ENCODE measurements around the gene AGR2.
A peak's percentile ranks its signal among the peaks of the same experiment; 100 is the strongest.
"Not testable (repeated sequence)": the region's sequence is repeated elsewhere in the genome, so short reads cannot be mapped to it uniquely, and the experiment has no call there.

The AGR2 gene

DNA sequence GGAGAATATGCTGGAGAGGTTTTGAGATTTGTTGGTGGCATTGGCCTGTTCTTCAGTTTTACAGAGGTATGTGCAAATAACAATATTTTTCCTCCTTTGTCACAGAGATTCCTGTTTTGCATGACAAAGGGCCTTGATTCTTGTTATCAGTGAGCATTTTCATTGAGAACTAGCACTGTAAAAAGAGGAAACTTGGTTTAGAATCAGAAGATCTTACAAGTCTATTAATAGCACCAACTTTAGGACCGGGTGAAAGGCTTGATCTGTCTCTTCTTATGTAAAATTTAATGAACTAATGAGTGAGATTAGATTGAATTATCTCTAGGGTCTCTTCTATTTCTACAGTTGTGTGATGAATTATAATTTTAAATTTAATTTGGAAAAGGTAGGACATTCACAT lies 25.7 kb downstream of the AGR2 start:
- Histone ChIP-seq H3K9ac (ENCODE audit: low read depth in 1 of 2, low read length in 2 of 2) (no peak overlapping the region), H3K9me3 (ENCODE audit: control insufficient read depth in 2 of 2, low read length in 2 of 2) (no peaks in the 10 kb centered on the region), H3K36me3 (ENCODE audit: control insufficient read depth in 2 of 2, insufficient read depth in 2 of 2, low read length in 2 of 2) (peaks cover 7 to 8% of the 10 kb centered on the region in 2 donors), H3K27me3 (ENCODE audit: control insufficient read depth in 2 of 2, insufficient read depth in 2 of 2, low read length in 2 of 2) (no peaks in the 10 kb centered on the region), H3K4me1 (ENCODE audit: control insufficient read depth in 2 of 2, insufficient read depth in 2 of 2, low read length in 2 of 2) (no peaks in the 10 kb centered on the region), H3K4me3 (ENCODE audit: low read length in 2 of 2) (no peak overlapping the region), H3K27ac (ENCODE audit: low read depth in 2 of 2, low read length in 2 of 2) (no peak overlapping the region)

DNA sequence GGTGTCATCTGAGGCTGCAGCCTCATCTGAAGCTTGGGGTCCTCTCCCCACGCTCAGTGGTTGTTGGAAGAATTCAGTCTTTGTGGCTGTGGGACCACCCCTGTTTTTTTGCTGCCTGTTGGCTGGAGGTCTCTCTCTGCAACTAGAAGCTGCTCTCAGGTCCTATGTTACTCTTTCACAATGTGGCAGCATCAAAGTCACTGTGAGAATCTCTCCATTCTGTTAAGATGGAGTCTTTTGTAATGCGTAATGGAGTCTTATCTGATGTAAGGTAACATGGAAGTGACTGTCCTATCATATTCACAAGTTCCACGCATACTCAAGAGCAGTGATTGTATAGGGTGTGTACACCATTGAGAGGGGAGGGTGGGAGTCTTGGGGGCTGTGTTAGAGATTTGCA lies 26.3 kb downstream of the AGR2 start:
- no peaks in the 10 kb centered on the region for H3K27me3 ChIP-seq (ENCODE audit: control insufficient read depth in 2 of 2, insufficient read depth in 2 of 2, low read length in 2 of 2)
- no peaks in the 10 kb centered on the region for H3K9me3 ChIP-seq (ENCODE audit: control insufficient read depth in 2 of 2, low read length in 2 of 2)
- H3K9ac ChIP-seq (ENCODE audit: low read depth in 1 of 2, low read length in 2 of 2): no peak overlapping the region
- peaks cover 4 to 8% of the 10 kb centered on the region in 2 donors for H3K36me3 ChIP-seq (ENCODE audit: control insufficient read depth in 2 of 2, insufficient read depth in 2 of 2, low read length in 2 of 2)
- H3K27ac ChIP-seq (ENCODE audit: low read depth in 2 of 2, low read length in 2 of 2): no peak overlapping the region
- H3K4me3 ChIP-seq (ENCODE audit: low read length in 2 of 2): no peak overlapping the region
- no peaks in the 10 kb centered on the region for H3K4me1 ChIP-seq (ENCODE audit: control insufficient read depth in 2 of 2, insufficient read depth in 2 of 2, low read length in 2 of 2)

DNA sequence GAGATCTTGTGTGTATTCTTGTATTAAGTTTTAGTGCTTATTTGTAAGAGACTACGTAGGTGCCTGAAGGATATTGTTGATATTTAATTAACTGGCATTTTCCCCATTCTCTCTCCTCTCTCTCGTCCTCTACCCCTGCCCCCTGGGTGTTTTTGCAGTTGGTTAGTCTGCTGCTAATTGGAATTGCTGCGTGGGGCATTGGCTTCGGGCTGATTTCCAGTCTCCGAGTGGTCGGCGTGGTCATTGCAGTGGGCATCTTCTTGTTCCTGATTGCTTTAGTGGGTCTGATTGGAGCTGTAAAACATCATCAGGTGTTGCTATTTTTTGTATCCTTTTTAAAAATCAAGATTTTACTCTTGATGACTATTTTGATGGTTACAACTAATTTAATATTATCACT lies 28.7 kb downstream of the AGR2 start:
- H3K27me3 ChIP-seq (ENCODE audit: control insufficient read depth in 2 of 2, insufficient read depth in 2 of 2, low read length in 2 of 2): no peaks in the 10 kb centered on the region
- H3K4me1 ChIP-seq (ENCODE audit: control insufficient read depth in 2 of 2, insufficient read depth in 2 of 2, low read length in 2 of 2): no peaks in the 10 kb centered on the region
- no peak overlapping the region for H3K4me3 ChIP-seq (ENCODE audit: low read length in 2 of 2)
- H3K9me3 ChIP-seq (ENCODE audit: control insufficient read depth in 2 of 2, low read length in 2 of 2): no peaks in the 10 kb centered on the region
- no peak overlapping the region for H3K9ac ChIP-seq (ENCODE audit: low read depth in 1 of 2, low read length in 2 of 2)
- H3K36me3 ChIP-seq (ENCODE audit: control insufficient read depth in 2 of 2, insufficient read depth in 2 of 2, low read length in 2 of 2): no peaks in the 10 kb centered on the region
- no peak overlapping the region for H3K27ac ChIP-seq (ENCODE audit: low read depth in 2 of 2, low read length in 2 of 2)

DNA sequence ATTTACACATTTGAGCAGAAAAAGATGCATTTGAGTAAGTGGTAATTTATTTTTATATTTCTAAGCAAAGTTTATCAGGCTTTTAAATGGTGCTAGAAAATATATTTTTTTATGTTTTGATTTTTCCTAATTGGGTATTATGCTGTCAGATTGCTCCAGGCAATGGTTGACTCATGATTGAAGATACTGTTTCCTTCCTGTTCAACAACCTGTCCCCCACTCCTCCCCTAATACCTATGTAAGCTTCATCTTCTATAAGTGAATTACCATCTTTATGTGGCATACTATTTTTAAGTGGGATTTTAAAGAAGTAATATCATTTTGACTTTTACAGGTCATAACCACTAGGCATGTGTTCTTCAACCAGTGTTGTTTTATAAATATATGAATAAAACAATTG lies 29.8 kb downstream of the AGR2 start:
- no peaks in the 10 kb centered on the region for H3K4me1 ChIP-seq (ENCODE audit: control insufficient read depth in 2 of 2, insufficient read depth in 2 of 2, low read length in 2 of 2)
- H3K4me3 ChIP-seq (ENCODE audit: low read length in 2 of 2): no peak overlapping the region
- no peaks in the 10 kb centered on the region for H3K9me3 ChIP-seq (ENCODE audit: control insufficient read depth in 2 of 2, low read length in 2 of 2)
- H3K9ac ChIP-seq (ENCODE audit: low read depth in 1 of 2, low read length in 2 of 2): no peak overlapping the region
- no peaks in the 10 kb centered on the region for H3K36me3 ChIP-seq (ENCODE audit: control insufficient read depth in 2 of 2, insufficient read depth in 2 of 2, low read length in 2 of 2)
- no peaks in the 10 kb centered on the region for H3K27me3 ChIP-seq (ENCODE audit: control insufficient read depth in 2 of 2, insufficient read depth in 2 of 2, low read length in 2 of 2)
- H3K27ac ChIP-seq (ENCODE audit: low read depth in 2 of 2, low read length in 2 of 2): no peak overlapping the region

DNA sequence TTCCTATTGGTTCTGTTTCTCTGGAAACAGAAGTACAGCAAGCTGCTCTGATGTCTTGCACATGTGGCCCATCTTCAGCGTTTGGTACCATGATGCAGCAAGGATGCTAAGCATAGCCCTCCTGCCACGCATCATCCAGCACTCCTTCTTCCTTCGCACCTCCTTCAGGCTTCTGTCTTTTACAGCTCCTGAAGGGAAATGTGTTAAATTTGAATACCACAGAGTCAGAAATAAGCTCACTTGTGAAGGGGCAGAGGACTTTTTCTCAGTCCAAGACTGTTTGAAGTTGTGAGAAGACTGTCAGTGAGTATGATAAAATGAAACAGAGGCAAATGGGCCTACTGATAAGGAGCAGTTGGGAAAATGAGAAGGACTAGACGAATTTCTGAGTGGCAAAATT lies 30.5 kb downstream of the AGR2 start:
- no peak overlapping the region for H3K9ac ChIP-seq (ENCODE audit: low read depth in 1 of 2, low read length in 2 of 2)
- no peaks in the 10 kb centered on the region for H3K27me3 ChIP-seq (ENCODE audit: control insufficient read depth in 2 of 2, insufficient read depth in 2 of 2, low read length in 2 of 2)
- no peak overlapping the region for H3K4me3 ChIP-seq (ENCODE audit: low read length in 2 of 2)
- no peaks in the 10 kb centered on the region for H3K36me3 ChIP-seq (ENCODE audit: control insufficient read depth in 2 of 2, insufficient read depth in 2 of 2, low read length in 2 of 2)
- no peaks in the 10 kb centered on the region for H3K4me1 ChIP-seq (ENCODE audit: control insufficient read depth in 2 of 2, insufficient read depth in 2 of 2, low read length in 2 of 2)
- no peaks in the 10 kb centered on the region for H3K9me3 ChIP-seq (ENCODE audit: control insufficient read depth in 2 of 2, low read length in 2 of 2)
- no peak overlapping the region for H3K27ac ChIP-seq (ENCODE audit: low read depth in 2 of 2, low read length in 2 of 2)

DNA sequence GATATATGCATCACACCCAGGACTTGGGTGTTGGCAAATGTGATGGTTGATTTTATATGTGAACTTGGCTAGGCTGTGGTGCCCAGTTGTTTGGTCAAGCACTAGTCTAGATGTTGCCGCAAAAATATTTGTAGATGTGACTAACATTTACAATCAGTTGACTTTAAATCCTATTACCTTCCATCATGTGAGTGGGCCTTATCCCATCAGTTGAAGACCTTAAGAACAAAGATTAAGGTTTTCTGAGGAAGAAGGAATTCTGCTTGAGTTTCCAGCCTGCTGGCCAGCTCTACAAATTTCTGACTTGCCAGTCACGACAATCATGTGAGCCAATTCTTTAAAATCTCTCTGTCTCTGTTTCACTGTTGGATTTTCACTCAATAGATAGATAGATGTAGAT lies 30.9 kb downstream of the AGR2 start:
- no peak overlapping the region for H3K27ac ChIP-seq (ENCODE audit: low read depth in 2 of 2, low read length in 2 of 2)
- no peaks in the 10 kb centered on the region for H3K4me1 ChIP-seq (ENCODE audit: control insufficient read depth in 2 of 2, insufficient read depth in 2 of 2, low read length in 2 of 2)
- no peaks in the 10 kb centered on the region for H3K36me3 ChIP-seq (ENCODE audit: control insufficient read depth in 2 of 2, insufficient read depth in 2 of 2, low read length in 2 of 2)
- no peaks in the 10 kb centered on the region for H3K9me3 ChIP-seq (ENCODE audit: control insufficient read depth in 2 of 2, low read length in 2 of 2)
- no peak overlapping the region for H3K4me3 ChIP-seq (ENCODE audit: low read length in 2 of 2)
- no peak overlapping the region for H3K9ac ChIP-seq (ENCODE audit: low read depth in 1 of 2, low read length in 2 of 2)
- no peaks in the 10 kb centered on the region for H3K27me3 ChIP-seq (ENCODE audit: control insufficient read depth in 2 of 2, insufficient read depth in 2 of 2, low read length in 2 of 2)

DNA sequence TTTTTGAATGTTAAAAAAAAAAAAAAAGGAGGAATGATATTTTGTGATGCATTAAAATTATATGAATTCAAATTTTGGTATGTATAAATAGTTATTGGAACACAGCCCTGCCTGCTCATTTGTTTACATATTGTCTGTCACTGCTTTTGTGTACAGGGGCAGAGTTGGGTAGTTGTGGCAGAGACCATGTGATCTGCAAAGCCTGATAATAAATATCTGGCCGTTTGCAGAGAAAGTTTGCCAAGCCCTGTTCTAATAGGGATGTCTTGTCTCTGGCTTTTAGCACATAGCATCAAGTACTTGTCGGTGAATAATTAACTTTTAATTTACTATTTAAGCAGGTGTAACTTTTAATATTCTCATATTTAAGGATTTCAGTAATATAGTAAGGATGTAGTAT lies 31.5 kb downstream of the AGR2 start:
- no peak overlapping the region for H3K27ac ChIP-seq (ENCODE audit: low read depth in 2 of 2, low read length in 2 of 2)
- no peaks in the 10 kb centered on the region for H3K9me3 ChIP-seq (ENCODE audit: control insufficient read depth in 2 of 2, low read length in 2 of 2)
- no peaks in the 10 kb centered on the region for H3K27me3 ChIP-seq (ENCODE audit: control insufficient read depth in 2 of 2, insufficient read depth in 2 of 2, low read length in 2 of 2)
- no peak overlapping the region for H3K4me3 ChIP-seq (ENCODE audit: low read length in 2 of 2)
- no peaks in the 10 kb centered on the region for H3K36me3 ChIP-seq (ENCODE audit: control insufficient read depth in 2 of 2, insufficient read depth in 2 of 2, low read length in 2 of 2)
- H3K9ac ChIP-seq (ENCODE audit: low read depth in 1 of 2, low read length in 2 of 2): no peak overlapping the region
- no peaks in the 10 kb centered on the region for H3K4me1 ChIP-seq (ENCODE audit: control insufficient read depth in 2 of 2, insufficient read depth in 2 of 2, low read length in 2 of 2)

DNA sequence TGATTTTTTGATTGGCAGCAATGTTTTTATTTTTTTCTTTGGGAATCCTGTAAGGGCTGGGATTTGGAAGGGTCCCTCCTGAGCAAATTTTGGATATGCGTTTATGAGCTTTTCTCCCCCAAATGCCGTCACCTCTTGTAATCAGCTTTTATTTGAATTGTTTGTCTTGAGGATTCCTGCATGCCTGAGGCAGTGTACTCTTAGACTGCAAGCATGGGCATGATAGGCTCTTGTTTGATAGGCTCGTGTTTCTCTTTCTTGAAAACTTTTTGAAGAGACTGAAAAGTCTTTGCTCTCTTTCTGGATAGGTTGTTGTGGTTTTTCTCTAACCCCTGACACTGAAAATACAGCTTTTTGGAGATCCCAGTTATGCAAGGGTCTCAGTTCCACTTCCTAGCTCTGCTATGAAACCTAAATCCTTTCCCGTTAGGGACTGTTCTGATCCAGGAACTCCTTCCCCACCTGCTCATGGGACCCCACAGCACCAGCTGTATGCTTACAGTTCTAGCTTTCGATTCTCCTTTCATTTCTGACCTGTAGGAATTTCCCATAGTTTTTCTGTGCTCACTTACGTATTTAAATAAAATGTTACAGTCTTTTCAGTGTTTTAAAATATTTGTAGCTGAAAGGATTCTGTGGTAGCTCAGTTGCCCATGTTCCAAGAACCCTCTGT lies 34.0 kb downstream of the AGR2 start:
- Histone ChIP-seq H3K9ac (ENCODE audit: low read depth in 1 of 2, low read length in 2 of 2) (no peak overlapping the region), H3K36me3 (ENCODE audit: control insufficient read depth in 2 of 2, insufficient read depth in 2 of 2, low read length in 2 of 2) (no peaks in the 10 kb centered on the region), H3K9me3 (ENCODE audit: control insufficient read depth in 2 of 2, low read length in 2 of 2) (no peaks in the 10 kb centered on the region), H3K4me3 (ENCODE audit: low read length in 2 of 2) (no peak overlapping the region), H3K27ac (ENCODE audit: low read depth in 2 of 2, low read length in 2 of 2) (no peak overlapping the region), H3K4me1 (ENCODE audit: control insufficient read depth in 2 of 2, insufficient read depth in 2 of 2, low read length in 2 of 2) (peaks cover 0 to under 1% of the 10 kb centered on the region in 2 donors), H3K27me3 (ENCODE audit: control insufficient read depth in 2 of 2, insufficient read depth in 2 of 2, low read length in 2 of 2) (no peaks in the 10 kb centered on the region)

DNA sequence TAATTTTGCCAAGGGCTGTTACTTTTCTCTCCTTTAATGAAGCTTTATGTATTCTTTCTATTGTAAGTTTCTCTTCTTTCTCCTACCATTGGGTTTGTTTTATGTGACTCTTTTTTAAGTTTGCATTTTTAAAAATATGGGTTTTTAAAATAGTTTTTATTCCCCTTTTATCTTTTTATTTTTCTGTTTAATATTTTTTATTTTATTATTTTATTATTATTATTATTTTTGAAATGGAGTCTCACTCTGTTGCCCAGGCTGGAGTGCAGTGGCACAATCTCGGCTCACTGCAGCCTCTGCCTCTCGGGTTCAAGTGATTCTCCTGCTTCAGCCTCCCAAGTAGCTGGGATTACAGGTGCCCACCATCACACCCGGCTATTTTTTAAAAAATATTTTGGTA lies 34.8 kb downstream of the AGR2 start:
- not testable (repeated sequence) for H3K27me3 ChIP-seq (ENCODE audit: control insufficient read depth in 2 of 2, insufficient read depth in 2 of 2, low read length in 2 of 2); H3K9me3 ChIP-seq (ENCODE audit: control insufficient read depth in 2 of 2, low read length in 2 of 2); H3K4me3 ChIP-seq (ENCODE audit: low read length in 2 of 2); H3K36me3 ChIP-seq (ENCODE audit: control insufficient read depth in 2 of 2, insufficient read depth in 2 of 2, low read length in 2 of 2); H3K27ac ChIP-seq (ENCODE audit: low read depth in 2 of 2, low read length in 2 of 2); H3K9ac ChIP-seq (ENCODE audit: low read depth in 1 of 2, low read length in 2 of 2); H3K4me1 ChIP-seq (ENCODE audit: control insufficient read depth in 2 of 2, insufficient read depth in 2 of 2, low read length in 2 of 2)

DNA sequence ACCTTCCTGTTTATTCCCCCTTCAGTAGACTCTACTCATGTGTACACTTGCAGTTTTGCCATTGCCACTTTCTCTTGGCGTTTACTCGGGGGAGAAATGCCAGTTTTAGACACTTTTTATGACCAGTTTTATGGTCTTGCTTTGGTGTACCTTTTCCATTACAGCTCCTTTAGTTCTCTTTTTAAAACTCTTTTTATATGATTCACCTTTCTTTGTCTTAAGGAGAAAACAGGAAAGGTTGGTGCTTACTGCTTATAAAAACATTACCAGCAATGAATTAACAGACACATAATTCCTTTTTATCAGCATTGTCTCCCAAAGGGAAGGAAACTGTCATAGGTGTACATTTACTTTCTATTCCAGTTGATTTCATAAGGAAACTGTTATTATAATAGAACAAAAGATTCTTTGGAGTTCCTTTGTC lies 39.4 kb downstream of the AGR2 start:
- H3K4me1 ChIP-seq (ENCODE audit: control insufficient read depth in 2 of 2, insufficient read depth in 2 of 2, low read length in 2 of 2): peaks cover 2 to 19% of the 10 kb centered on the region in 2 donors
- no peak overlapping the region for H3K9ac ChIP-seq (ENCODE audit: low read depth in 1 of 2, low read length in 2 of 2)
- H3K36me3 ChIP-seq (ENCODE audit: control insufficient read depth in 2 of 2, insufficient read depth in 2 of 2, low read length in 2 of 2): peaks cover 0 to 4% of the 10 kb centered on the region in 2 donors
- H3K27ac ChIP-seq (ENCODE audit: low read depth in 2 of 2, low read length in 2 of 2): peak overlapping the region in 1 of 2 donors; percentile 16
- no peaks in the 10 kb centered on the region for H3K27me3 ChIP-seq (ENCODE audit: control insufficient read depth in 2 of 2, insufficient read depth in 2 of 2, low read length in 2 of 2)
- H3K4me3 ChIP-seq (ENCODE audit: low read length in 2 of 2): peak overlapping the region in 1 of 2 donors; percentile 26
- no peaks in the 10 kb centered on the region for H3K9me3 ChIP-seq (ENCODE audit: control insufficient read depth in 2 of 2, low read length in 2 of 2)

DNA sequence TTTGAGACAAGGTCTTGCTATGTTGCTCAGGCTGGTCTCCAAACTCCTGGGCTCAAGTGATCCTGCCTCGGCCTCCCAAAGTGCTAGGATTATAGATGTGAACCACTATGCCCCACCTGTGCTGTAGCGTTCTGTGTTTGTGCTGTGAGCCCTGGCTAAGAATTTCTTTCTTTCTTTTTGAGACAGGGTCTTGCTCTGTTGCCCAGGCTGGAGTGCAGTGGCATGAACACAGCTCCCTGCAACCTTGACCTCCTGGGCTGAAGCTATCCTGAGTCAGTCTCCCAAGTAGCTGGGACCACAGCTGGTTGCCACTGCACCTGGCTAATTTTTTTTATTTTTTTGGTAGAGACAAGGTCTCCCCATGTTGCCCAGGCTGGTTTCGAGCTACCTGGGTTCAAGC lies 39.9 kb downstream of the AGR2 start:
- Histone ChIP-seq H3K4me3 (ENCODE audit: low read length in 2 of 2) (no peak overlapping the region), H3K36me3 (ENCODE audit: control insufficient read depth in 2 of 2, insufficient read depth in 2 of 2, low read length in 2 of 2) (peaks cover 0 to 4% of the 10 kb centered on the region in 2 donors), H3K9me3 (ENCODE audit: control insufficient read depth in 2 of 2, low read length in 2 of 2) (no peaks in the 10 kb centered on the region), H3K27ac (ENCODE audit: low read depth in 2 of 2, low read length in 2 of 2) (peak overlapping the region in 1 of 2 donors; percentile 16), H3K27me3 (ENCODE audit: control insufficient read depth in 2 of 2, insufficient read depth in 2 of 2, low read length in 2 of 2) (no peaks in the 10 kb centered on the region), H3K4me1 (ENCODE audit: control insufficient read depth in 2 of 2, insufficient read depth in 2 of 2, low read length in 2 of 2) (peaks cover 4 to 19% of the 10 kb centered on the region in 2 donors), H3K9ac (ENCODE audit: low read depth in 1 of 2, low read length in 2 of 2) (no peak overlapping the region)
